Vagina (tissue), 2 donors: ENCODE results near the gene TNFRSF14. TPM values are rescaled to one million over a fixed set of nuclear protein-coding genes. Genes with fewer than 3 reads are reported as not detected.

Experiments
- DNase-seq, 2 donors: peaks; one replicate each; pipeline ENCODE4 v3.0.0-alpha.2; 2017; ENCODE audit errors: extremely low spot score in 2 of 2
- H3K27ac ChIP-seq: fragments of 200-600 bp; sonication (generic); one replicate; pipeline ENCODE4 v1.5.1; 2019
- H3K27me3 ChIP-seq: fragments of 200-600 bp; sonication (generic); one replicate; pipeline ENCODE4 v1.5.1; 2019
- H3K36me3 ChIP-seq, 2 donors: fragments of 200-600 bp; sonication (generic); one replicate each; pipeline ENCODE4 v1.5.1; 2017 to 2019
- H3K4me1 ChIP-seq: fragments of 200-600 bp; sonication (generic); one replicate; pipeline ENCODE4 v1.5.1; 2019
- H3K4me3 ChIP-seq, 2 donors: fragments of 200-600 bp; sonication (generic); 1 replicate in 1 of 2; 2 replicates in 1 of 2; pipeline ENCODE4 v1.5.1; 2016 to 2019
- H3K9me3 ChIP-seq: fragments of 200-600 bp; sonication (generic); one replicate; pipeline ENCODE4 v1.5.1; 2019
- POLR2A ChIP-seq, 2 donors: fragments of 450-650 bp; IDR thresholded peaks; one replicate each; pipeline ENCODE4 v1.6.1; 2017; ENCODE audit warnings: antibody characterized with exemption in 2 of 2, mild to moderate bottlenecking in 2 of 2, moderate library complexity in 2 of 2
- POLR2AphosphoS5 ChIP-seq, 2 donors: sonication (generic); formaldehyde crosslinking; IDR thresholded peaks; one replicate each; pipeline ENCODE4 v1.9.0; 2017; ENCODE audit warnings: antibody characterized with exemption in 2 of 2, mild to moderate bottlenecking in 2 of 2, low read depth in 1 of 2; ENCODE audit not compliant: insufficient read depth in 1 of 2
- intact Hi-C: fragments of 100-400 bp; cut with DNase I; formaldehyde crosslinking; loops from one replicate; pipeline ENCODE4 v1.15.1; 2023
- total RNA-seq: library from RNA; depleted of rRNA; stranded (reverse); fragments of >200 nt; gene quantifications from one replicate; pipeline ENCODE4 v1.2.3, GENCODE V29; 2016
- TF ChIP-seq, protein P1 (sequence below), 3 experiments: fragments of 450-650 bp in 2 of 3; fragments of 200-600 bp in 1 of 3; sonication (generic) in 1 of 3; IDR thresholded peaks; one replicate each; pipeline ENCODE4 v1.5.1; 2017 to 2019; ENCODE audit warnings: antibody characterized with exemption in 3 of 3, mild to moderate bottlenecking in 2 of 3, moderate library complexity in 2 of 3

TNFRSF14 gene
- total RNA-seq, 1 donor from 2014 or later: 49.6 TPM

DNA sequence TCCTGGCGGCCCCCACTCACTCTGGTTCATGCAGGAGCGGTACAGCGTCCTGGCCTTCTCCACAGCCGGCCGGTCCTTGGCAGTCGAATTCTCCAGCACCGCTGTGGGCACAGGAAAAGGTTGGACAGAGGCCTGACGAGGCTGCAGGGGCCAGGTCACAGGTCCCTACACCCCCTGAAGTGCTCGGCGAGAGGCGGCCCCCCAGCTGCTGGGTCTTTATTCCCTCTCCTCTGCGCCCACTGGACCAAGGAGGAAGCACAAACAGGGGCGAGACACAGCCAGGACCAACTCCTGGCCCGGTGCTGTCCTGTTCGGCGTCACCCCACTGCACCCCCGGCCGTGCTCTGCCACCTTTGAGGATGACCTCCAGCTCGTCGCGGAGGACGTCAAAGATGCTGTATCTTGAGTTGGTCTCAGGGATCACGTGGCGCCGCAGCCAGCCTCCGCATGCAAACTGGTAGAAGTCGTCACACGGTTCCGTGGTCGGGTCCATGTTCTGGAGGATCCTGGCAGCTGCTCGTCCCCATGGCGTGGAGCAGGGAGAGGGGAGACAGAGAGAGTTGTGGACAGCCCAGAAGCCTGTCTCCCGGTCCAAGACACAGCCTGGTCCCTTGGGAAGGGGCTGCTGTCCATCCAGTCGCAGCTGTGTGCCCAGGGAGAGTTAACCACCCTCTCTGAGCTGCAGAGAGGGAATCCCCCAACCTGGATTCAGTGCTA is 53.3 kb downstream of the TNFRSF14 start:
- DNase-seq: no peak
- intact Hi-C loops: no loop called here
- H3K36me3 ChIP-seq: no peaks in the 10 kb centered on the region
- H3K9me3 ChIP-seq: no peaks in the 10 kb centered on the region
- peaks cover 4% of the 10 kb centered on the region for H3K4me1 ChIP-seq
- no peaks in the 10 kb centered on the region for H3K27me3 ChIP-seq
- no peak for TF ChIP-seq POLR2AphosphoS5 (IDR thresholded peaks at IDR 0.05; ENCODE audit: insufficient read depth in 1 of 2, low read depth in 1 of 2)
- TF ChIP-seq, protein P1, sequence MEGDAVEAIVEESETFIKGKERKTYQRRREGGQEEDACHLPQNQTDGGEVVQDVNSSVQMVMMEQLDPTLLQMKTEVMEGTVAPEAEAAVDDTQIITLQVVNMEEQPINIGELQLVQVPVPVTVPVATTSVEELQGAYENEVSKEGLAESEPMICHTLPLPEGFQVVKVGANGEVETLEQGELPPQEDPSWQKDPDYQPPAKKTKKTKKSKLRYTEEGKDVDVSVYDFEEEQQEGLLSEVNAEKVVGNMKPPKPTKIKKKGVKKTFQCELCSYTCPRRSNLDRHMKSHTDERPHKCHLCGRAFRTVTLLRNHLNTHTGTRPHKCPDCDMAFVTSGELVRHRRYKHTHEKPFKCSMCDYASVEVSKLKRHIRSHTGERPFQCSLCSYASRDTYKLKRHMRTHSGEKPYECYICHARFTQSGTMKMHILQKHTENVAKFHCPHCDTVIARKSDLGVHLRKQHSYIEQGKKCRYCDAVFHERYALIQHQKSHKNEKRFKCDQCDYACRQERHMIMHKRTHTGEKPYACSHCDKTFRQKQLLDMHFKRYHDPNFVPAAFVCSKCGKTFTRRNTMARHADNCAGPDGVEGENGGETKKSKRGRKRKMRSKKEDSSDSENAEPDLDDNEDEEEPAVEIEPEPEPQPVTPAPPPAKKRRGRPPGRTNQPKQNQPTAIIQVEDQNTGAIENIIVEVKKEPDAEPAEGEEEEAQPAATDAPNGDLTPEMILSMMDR (IDR thresholded peaks at IDR 0.05): no peak
- no peak for TF ChIP-seq POLR2A (IDR thresholded peaks at IDR 0.05)
- no peak overlapping the region for H3K27ac ChIP-seq
- H3K4me3 ChIP-seq: no peak overlapping the region

DNA sequence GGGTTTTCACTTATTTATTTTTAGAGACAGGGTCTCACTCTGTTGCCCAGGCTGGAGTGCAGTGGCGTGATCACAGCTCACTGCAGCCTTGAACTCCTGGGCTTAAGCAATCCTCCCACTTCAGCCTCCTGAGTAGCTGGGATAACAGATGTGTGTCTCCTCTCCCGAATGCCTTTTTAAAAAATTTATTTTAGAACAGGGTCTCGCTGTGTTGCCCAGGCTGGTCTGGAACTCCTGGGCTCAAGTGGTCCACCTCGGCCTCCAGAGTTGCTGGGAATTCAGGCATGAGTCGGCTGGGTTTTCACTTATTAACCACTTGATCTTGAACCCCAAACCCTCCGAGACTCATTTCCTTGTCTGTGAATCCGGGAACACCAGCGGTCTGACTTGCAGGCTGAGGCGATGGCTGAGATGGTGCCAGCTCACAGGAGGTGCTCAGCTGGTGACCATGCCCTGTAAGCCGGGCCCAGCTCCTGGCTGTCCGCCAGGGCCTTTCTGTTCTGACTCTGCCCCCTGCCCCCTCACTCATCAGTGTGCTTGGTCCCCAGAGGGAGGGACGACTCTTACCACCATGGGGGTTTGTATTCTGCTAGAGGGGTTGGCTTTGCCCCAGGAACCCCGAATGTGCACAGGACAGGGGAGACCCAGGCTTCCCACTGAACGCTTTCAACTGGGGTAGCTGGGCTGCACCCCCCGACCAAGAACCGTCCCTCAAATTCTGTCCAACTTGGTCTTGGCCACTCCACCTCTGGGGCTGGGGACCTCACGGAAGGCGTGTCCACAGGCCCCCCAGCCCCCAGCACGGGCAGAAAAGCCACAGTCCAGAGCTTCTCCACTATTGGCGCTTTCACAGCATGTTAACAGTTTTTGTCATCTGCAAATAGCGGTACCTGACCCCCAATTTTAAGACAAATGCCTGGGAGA is 54.1 kb downstream of the TNFRSF14 start:
- no peak for TF ChIP-seq POLR2AphosphoS5 (IDR thresholded peaks at IDR 0.05; ENCODE audit: insufficient read depth in 1 of 2, low read depth in 1 of 2)
- TF ChIP-seq POLR2A (IDR thresholded peaks at IDR 0.05): no peak
- TF ChIP-seq, protein P1 (IDR thresholded peaks at IDR 0.05): no peak
- Histone ChIP-seq H3K4me3 (no peak overlapping the region), H3K27ac (no peak overlapping the region), H3K27me3 (no peaks in the 10 kb centered on the region), H3K36me3 (no peaks in the 10 kb centered on the region), H3K9me3 (no peaks in the 10 kb centered on the region), H3K4me1 (peaks cover 4% of the 10 kb centered on the region)
- DNase-seq: no peak
- intact Hi-C loops: no loop called here

DNA sequence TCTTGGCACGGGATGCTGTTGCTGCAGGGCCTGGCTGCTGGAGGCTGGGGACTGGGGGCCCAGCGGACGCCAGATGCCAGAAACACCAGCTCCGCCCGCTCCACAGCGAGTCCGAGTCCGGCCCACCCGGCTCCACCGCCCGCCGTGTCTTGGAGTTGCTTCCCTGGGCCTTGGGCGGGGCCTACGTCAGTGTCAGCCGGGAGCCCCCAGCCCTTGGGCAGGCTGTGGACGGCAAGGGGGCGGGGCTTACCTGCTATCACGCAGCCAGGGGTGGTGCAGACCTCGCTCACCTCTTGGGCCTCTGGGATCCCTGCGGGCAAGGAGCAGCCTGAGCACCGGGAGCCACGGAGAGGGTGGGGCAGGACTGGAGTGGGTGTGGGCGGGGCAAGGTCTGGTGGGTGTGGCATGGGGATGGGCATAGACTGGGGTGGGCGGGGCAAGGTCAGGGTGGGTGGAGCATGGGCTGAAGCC is 54.9 kb downstream of the TNFRSF14 start:
- Histone ChIP-seq H3K27me3 (no peaks in the 10 kb centered on the region), H3K4me3 (no peak overlapping the region), H3K9me3 (no peaks in the 10 kb centered on the region), H3K4me1 (peaks cover 4% of the 10 kb centered on the region), H3K27ac (no peak overlapping the region), H3K36me3 (no peaks in the 10 kb centered on the region)
- TF ChIP-seq POLR2AphosphoS5 (IDR thresholded peaks at IDR 0.05; ENCODE audit: insufficient read depth in 1 of 2, low read depth in 1 of 2) (no peak), POLR2A (IDR thresholded peaks at IDR 0.05) (no peak)
- TF ChIP-seq, protein P1 (IDR thresholded peaks at IDR 0.05): no peak
- intact Hi-C loops: no loop called here
- DNase-seq: no peak

DNA sequence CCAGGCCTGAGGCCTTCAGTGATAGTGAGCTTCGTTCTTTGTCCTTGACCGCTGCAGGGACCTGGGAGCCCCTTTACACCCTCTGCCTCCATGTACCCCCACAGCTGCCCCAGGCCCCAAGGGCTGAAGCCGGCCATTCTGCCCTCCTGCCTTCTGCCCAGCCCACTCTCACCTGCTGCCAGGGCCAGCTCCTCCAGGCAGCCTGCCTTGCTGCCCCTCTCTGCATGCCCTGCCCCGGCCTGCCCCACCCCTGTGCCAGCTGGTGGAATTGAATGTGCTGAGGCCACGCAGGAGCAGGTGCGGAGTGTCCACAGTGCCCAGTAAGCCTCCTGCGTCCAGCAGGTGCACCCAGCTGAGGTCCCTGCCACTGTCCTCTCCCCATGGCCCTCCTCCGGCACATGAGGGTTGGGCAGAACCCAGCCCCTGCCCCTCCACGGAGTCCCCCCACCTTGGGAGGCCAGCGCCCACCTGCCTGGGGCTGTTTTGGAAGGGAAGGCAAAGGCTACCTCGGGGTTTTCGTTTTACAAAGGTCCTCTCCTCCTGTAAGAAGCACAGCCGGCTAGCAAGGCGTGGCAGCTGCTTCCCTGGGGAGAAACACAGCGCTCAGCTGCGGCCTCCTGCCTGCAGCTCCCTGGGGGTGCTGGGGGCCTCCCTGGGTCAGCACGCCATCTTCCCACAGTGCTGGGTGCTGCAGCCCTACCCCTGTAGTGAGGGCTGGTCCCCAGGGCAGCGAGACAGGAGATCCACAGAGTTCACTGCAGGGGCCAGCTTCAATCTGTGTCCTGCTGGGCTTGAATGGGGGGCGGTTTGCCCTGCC is 55.7 kb downstream of the TNFRSF14 start:
- DNase-seq: no peak
- H3K4me1 ChIP-seq: peaks cover 4% of the 10 kb centered on the region
- intact Hi-C loops: no loop called here
- H3K9me3 ChIP-seq: no peaks in the 10 kb centered on the region
- no peak overlapping the region for H3K27ac ChIP-seq
- H3K36me3 ChIP-seq: no peaks in the 10 kb centered on the region
- no peak overlapping the region for H3K4me3 ChIP-seq
- TF ChIP-seq POLR2A (IDR thresholded peaks at IDR 0.05): no peak
- no peak for TF ChIP-seq POLR2AphosphoS5 (IDR thresholded peaks at IDR 0.05; ENCODE audit: insufficient read depth in 1 of 2, low read depth in 1 of 2)
- TF ChIP-seq, protein P1 (IDR thresholded peaks at IDR 0.05): no peak
- H3K27me3 ChIP-seq: no peaks in the 10 kb centered on the region
